Vagina (tissue), 2 donors: ENCODE measurements around the gene CCDC158. TPM values are rescaled to one million over a fixed set of nuclear protein-coding genes. Genes with fewer than 3 reads are reported as not detected.
"Not testable (repeated sequence)": the region's sequence is repeated elsewhere in the genome, so short reads cannot be mapped to it uniquely, and the experiment has no call there.

ENCODE experiments used
- DNase-seq, 2 donors: peaks; one replicate each; pipeline ENCODE4 v3.0.0-alpha.2; 2017; ENCODE audit errors: extremely low spot score in 2 of 2
- H3K27ac ChIP-seq: fragments of 200-600 bp; sonication (generic); one replicate; pipeline ENCODE4 v1.5.1; 2019
- H3K27me3 ChIP-seq: fragments of 200-600 bp; sonication (generic); one replicate; pipeline ENCODE4 v1.5.1; 2019
- H3K36me3 ChIP-seq, 2 donors: fragments of 200-600 bp; sonication (generic); one replicate each; pipeline ENCODE4 v1.5.1; 2017 to 2019
- H3K4me1 ChIP-seq: fragments of 200-600 bp; sonication (generic); one replicate; pipeline ENCODE4 v1.5.1; 2019
- H3K4me3 ChIP-seq, 2 donors: fragments of 200-600 bp; sonication (generic); 1 replicate in 1 of 2; 2 replicates in 1 of 2; pipeline ENCODE4 v1.5.1; 2016 to 2019
- H3K9me3 ChIP-seq: fragments of 200-600 bp; sonication (generic); one replicate; pipeline ENCODE4 v1.5.1; 2019
- CTCF ChIP-seq, 3 experiments: fragments of 450-650 bp in 2 of 3; fragments of 200-600 bp in 1 of 3; sonication (generic) in 1 of 3; IDR thresholded peaks; one replicate each; pipeline ENCODE4 v1.5.1; 2017 to 2019; ENCODE audit warnings: antibody characterized with exemption in 3 of 3, mild to moderate bottlenecking in 2 of 3, moderate library complexity in 2 of 3
- POLR2A ChIP-seq, 2 donors: fragments of 450-650 bp; IDR thresholded peaks; one replicate each; pipeline ENCODE4 v1.6.1; 2017; ENCODE audit warnings: antibody characterized with exemption in 2 of 2, mild to moderate bottlenecking in 2 of 2, moderate library complexity in 2 of 2
- POLR2AphosphoS5 ChIP-seq, 2 donors: sonication (generic); formaldehyde crosslinking; IDR thresholded peaks; one replicate each; pipeline ENCODE4 v1.9.0; 2017; ENCODE audit warnings: antibody characterized with exemption in 2 of 2, mild to moderate bottlenecking in 2 of 2, low read depth in 1 of 2; ENCODE audit not compliant: insufficient read depth in 1 of 2
- intact Hi-C: fragments of 100-400 bp; cut with DNase I; formaldehyde crosslinking; loops from one replicate; pipeline ENCODE4 v1.15.1; 2023
- total RNA-seq: library from RNA; depleted of rRNA; stranded (reverse); fragments of >200 nt; gene quantifications from one replicate; pipeline ENCODE4 v1.2.3, GENCODE V29; 2016

The CCDC158 gene
- total RNA-seq, 1 donor from 2014 or later, result not detected

DNA sequence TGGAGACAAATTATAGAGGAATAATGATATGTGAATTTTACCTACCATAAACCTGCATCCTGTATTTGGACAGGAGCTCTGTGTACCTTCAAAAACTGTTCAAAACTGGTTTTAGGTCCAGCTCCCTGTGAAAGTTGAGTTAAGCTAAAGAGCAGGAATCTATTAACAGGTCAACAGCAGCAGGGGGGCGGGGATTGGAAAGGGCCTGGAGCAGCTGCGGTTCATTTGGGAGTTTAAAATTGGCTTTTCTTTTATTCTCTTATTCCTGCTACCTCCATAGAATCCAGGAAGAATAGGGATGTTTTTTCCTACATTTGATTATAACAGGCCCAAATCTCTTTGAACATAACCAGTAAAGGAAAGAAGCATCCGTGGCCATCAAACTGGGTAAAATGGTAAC lies 37.9 kb upstream of the CCDC158 start:
- intact Hi-C loops, result no loop called here
- H3K36me3 ChIP-seq, result no peaks in the 10 kb centered on the region
- TF ChIP-seq CTCF (IDR thresholded peaks at IDR 0.05) (no peak), POLR2A (IDR thresholded peaks at IDR 0.05) (no peak), POLR2AphosphoS5 (IDR thresholded peaks at IDR 0.05; ENCODE audit: insufficient read depth in 1 of 2, low read depth in 1 of 2) (no peak)

GRCh38 chr4:76458297-76458696 lies 37.4 kb upstream of the CCDC158 start:
- no peaks in the 10 kb centered on the region for H3K9me3 ChIP-seq
- DNase-seq, result no peak
- H3K27me3 ChIP-seq, result no peaks in the 10 kb centered on the region
- H3K4me3 ChIP-seq, result no peak overlapping the region
- H3K4me1 ChIP-seq, result no peaks in the 10 kb centered on the region
- TF ChIP-seq POLR2AphosphoS5 (IDR thresholded peaks at IDR 0.05; ENCODE audit: insufficient read depth in 1 of 2, low read depth in 1 of 2), result no peak
- no peak overlapping the region for H3K27ac ChIP-seq
- intact Hi-C loops, result no loop called here
- H3K36me3 ChIP-seq, result no peaks in the 10 kb centered on the region

More for the DNA sequence above, 37.9 kb upstream of the CCDC158 start:
- no peak for DNase-seq
- H3K27me3 ChIP-seq, result no peaks in the 10 kb centered on the region
- no peak overlapping the region for H3K27ac ChIP-seq
- no peak overlapping the region for H3K4me3 ChIP-seq
- no peaks in the 10 kb centered on the region for H3K4me1 ChIP-seq
- H3K9me3 ChIP-seq, result no peaks in the 10 kb centered on the region

GRCh38 chr4:76457885-76458284 lies 36.9 kb upstream of the CCDC158 start:
- H3K4me3 ChIP-seq, result no peak overlapping the region
- DNase-seq, result no peak
- intact Hi-C loops, result no loop called here
- no peaks in the 10 kb centered on the region for H3K27me3 ChIP-seq
- no peak overlapping the region for H3K27ac ChIP-seq
- H3K9me3 ChIP-seq, result no peaks in the 10 kb centered on the region
- no peaks in the 10 kb centered on the region for H3K4me1 ChIP-seq
- no peaks in the 10 kb centered on the region for H3K36me3 ChIP-seq
- TF ChIP-seq POLR2AphosphoS5 (IDR thresholded peaks at IDR 0.05; ENCODE audit: insufficient read depth in 1 of 2, low read depth in 1 of 2) (no peak), POLR2A (IDR thresholded peaks at IDR 0.05) (no peak), CTCF (IDR thresholded peaks at IDR 0.05) (no peak)

DNA sequence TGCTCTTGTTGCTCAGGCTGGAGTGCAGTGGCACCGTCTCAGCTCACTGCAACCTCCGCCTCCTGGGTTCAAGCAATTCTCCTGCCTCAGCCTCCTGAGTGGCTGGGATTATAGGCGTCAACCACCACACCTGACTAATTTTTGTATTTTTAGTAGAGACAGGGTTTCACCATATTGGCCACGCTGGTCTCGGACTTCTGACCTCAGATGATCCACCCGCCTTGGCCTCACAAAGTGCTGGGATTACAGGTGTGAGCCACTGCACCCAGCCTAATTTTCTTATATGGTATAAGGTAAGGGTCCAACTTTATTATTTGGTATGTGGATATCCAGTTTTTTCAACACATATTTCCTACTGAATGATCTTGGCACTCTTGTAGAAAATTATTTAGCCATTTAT lies 33.1 kb upstream of the CCDC158 start:
- intact Hi-C loops, H3K9me3 ChIP-seq, H3K27ac ChIP-seq, DNase-seq, H3K4me1 ChIP-seq, H3K36me3 ChIP-seq, H3K4me3 ChIP-seq, H3K27me3 ChIP-seq: not testable (repeated sequence)

DNA sequence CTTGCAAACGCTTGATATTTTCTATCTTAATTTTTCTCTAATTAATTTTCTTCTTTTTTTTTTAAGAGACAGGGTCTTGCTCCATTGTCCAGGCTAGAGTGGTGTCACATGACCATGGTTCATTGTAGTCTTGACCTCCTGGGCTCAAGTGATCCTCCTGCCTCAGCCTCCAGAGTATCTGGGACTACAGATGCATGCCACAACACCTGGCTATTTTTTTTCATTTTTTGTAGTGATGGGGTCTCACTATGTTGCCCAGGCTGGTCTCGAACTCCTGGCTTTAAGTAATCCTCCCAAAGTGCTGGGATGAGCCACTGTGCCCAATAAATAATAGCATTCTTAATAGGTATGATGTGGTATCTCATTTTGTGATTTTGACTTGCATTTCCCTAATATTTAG lies 32.3 kb upstream of the CCDC158 start:
- no peaks in the 10 kb centered on the region for H3K36me3 ChIP-seq
- TF ChIP-seq POLR2A (IDR thresholded peaks at IDR 0.05), result no peak
- no peak for TF ChIP-seq POLR2AphosphoS5 (IDR thresholded peaks at IDR 0.05; ENCODE audit: insufficient read depth in 1 of 2, low read depth in 1 of 2)
- TF ChIP-seq CTCF (IDR thresholded peaks at IDR 0.05), result no peak
- no peaks in the 10 kb centered on the region for H3K4me1 ChIP-seq
- DNase-seq, result no peak
- H3K27ac ChIP-seq, result no peak overlapping the region
- no peaks in the 10 kb centered on the region for H3K9me3 ChIP-seq
- no peaks in the 10 kb centered on the region for H3K27me3 ChIP-seq
- intact Hi-C loops, result no loop called here
- no peak overlapping the region for H3K4me3 ChIP-seq

GRCh38 chr4:76449833-76450232 lies 28.9 kb upstream of the CCDC158 start:
- no peak for DNase-seq
- no peaks in the 10 kb centered on the region for H3K9me3 ChIP-seq
- no peaks in the 10 kb centered on the region for H3K36me3 ChIP-seq
- H3K27me3 ChIP-seq, result no peaks in the 10 kb centered on the region
- H3K4me3 ChIP-seq, result no peak overlapping the region
- intact Hi-C loops, result no loop called here
- H3K27ac ChIP-seq, result no peak overlapping the region
- TF ChIP-seq POLR2AphosphoS5 (IDR thresholded peaks at IDR 0.05; ENCODE audit: insufficient read depth in 1 of 2, low read depth in 1 of 2) (no peak), CTCF (IDR thresholded peaks at IDR 0.05) (no peak), POLR2A (IDR thresholded peaks at IDR 0.05) (no peak)
- no peaks in the 10 kb centered on the region for H3K4me1 ChIP-seq
